GM12874 (cell line): ENCODE results near the gene YTHDC1.

Experiments used
- TF ChIP-seq, protein P1 (sequence below): IDR thresholded peaks from 2 replicates; pipeline ENCODE4 v1.5.1; 2011; ENCODE audit warnings: low read depth, mild to moderate bottlenecking, control low read depth, low read length, moderate library complexity; ENCODE audit not compliant: insufficient read depth

The YTHDC1 gene

DNA sequence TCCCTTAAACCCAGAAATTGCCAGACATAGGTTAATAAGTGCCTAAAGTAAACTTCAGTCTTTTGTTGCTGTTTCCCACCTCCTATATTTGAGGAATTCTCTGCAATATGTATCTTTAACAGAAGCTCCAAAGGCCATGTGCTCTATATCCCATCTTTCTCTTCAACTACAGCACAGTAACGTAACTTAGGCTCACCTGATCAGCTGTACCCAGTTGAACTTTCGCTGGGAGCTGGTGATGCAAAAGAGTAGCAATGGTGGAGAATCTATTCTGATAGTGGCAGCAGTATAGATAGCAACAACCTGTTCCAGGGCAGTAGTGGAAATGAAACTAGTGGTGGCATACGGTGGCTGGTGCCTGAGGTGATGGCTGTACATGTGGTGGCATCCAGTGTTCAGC lies 33.2 kb upstream of the YTHDC1 start:
- TF ChIP-seq, protein P1, sequence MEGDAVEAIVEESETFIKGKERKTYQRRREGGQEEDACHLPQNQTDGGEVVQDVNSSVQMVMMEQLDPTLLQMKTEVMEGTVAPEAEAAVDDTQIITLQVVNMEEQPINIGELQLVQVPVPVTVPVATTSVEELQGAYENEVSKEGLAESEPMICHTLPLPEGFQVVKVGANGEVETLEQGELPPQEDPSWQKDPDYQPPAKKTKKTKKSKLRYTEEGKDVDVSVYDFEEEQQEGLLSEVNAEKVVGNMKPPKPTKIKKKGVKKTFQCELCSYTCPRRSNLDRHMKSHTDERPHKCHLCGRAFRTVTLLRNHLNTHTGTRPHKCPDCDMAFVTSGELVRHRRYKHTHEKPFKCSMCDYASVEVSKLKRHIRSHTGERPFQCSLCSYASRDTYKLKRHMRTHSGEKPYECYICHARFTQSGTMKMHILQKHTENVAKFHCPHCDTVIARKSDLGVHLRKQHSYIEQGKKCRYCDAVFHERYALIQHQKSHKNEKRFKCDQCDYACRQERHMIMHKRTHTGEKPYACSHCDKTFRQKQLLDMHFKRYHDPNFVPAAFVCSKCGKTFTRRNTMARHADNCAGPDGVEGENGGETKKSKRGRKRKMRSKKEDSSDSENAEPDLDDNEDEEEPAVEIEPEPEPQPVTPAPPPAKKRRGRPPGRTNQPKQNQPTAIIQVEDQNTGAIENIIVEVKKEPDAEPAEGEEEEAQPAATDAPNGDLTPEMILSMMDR = no peak

DNA sequence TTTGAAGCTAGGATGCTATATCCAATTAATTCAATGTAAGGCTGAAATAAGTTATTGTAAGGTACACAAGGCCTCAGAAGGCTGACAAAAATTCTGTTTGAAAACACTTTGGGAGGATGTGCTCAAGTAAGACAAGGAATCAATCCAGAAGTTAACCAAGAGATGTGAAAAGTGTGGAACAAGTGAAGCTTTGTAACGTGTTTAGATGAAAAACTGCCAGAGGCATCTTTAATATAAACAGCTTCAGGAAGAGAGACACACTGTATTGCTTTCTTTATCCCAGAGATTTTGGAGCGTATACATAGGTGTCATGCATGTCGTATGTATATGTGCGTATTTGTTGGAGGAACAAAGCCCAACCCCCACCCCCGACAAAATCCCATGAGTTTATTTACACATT lies 28.3 kb upstream of the YTHDC1 start:
- TF ChIP-seq, protein P1 = no peak

DNA sequence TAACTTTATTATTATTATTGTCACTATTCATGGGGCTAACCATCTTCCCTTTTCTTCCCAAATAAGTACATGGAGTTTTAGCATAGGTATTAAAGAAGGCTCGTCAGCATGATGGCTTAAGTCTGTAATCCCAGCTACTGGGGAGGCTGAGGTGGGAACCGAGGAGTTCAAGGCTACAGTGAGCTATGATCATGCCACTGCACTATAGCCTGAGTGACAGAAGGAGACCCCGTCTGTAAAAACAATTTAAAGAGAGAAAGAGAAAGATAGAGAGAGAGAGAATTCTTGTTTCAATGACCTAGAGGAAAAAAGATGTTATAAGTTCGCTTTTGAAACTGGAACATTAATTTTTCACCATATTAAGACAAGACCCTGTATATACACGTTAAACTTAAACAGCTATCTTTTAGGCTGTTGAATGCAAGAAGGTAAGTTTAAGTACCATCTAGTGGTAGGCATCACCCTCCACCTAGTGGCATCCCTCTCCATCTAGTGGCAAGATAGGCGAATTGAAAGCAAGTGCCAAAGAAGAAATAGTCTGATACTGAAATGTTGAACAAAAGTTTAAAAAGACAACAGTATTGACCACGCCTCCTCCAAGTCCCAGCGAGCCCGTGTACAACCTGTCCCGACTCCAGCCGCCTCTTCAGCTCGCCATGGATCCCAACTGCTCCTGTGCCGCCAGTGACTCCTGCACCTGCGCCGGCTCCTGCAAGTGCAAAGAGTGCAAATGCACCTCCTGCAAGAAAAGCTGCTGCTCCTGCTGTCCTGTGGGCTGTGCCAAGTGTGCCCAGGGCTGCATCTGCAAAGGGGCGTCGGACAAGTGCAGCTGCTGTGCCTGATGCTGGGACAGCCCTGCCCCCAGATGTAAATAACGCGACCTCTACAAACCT lies 26.0 kb upstream of the YTHDC1 start:
- TF ChIP-seq, protein P1 = peak; percentile 79

DNA sequence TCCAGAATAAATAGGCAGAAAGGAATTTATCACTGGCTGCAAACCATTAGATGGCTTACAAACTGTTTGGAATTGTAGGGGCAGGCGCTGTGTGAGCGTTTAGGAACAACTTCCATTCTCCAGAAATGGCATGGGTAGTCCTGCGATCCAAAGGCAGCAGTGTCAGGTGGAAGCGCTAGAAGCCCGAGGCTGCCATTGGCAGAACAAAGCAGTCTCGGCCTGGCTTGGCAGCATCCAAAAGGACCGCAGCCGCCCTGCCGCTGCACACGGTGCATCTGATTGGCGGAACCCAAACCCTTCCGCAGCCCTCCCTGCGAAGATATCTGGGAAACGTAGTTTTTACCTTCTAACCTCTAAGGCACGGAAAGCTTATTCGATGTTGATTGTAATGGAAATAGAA lies 23.6 kb upstream of the YTHDC1 start:
- TF ChIP-seq, protein P1 = no peak

DNA sequence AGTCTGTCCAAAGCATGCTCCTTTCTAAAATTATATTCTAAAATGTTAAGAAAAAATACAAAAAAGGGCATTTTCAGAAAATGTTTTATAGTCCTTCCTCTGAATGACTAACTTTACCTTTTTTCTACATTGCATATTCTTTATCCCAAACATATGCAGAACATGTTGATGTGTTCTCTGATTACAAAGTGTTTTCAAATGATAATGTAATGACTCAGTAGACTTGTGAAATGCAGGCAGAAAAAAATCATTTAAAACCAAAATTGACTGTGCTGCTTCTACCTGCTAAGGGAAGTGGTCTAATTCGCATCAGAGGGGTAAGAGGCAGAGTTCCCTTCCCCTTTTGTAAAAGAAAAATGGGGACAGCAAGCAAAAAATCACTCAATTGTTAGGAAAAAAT lies 22.7 kb upstream of the YTHDC1 start:
- TF ChIP-seq, protein P1 = no peak

DNA sequence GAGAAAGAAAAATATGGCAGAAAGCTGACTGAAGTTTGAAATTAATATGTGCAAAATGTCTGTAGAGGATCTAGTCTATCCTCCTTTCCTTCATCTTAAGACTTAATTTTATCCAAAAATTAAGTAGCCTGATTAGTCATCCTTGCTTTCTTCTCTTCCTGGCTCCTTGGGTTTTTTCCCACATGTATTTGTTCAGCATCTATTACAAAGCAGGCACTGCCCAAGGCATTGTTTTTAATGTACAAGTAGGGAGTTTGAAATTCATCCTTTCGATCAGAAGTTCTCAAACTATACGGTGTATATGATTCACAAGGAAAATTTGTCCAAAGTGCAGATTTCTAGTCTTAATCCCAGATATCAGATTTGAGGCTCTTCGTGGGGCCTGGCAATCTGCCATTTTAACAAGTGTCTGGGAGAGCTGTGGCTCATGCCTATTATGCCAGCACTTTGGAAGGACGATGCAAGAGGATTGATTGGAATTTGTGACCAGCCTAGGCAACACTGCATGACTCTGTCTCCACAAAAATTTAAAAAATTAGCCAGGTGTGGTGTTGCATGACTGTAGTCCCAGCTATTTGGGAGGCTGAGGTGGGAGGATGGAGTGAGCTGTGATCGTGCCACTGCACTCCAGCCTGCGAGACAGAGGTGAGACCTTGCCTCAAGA lies 19.4 kb upstream of the YTHDC1 start:
- TF ChIP-seq, protein P1 = no peak

DNA sequence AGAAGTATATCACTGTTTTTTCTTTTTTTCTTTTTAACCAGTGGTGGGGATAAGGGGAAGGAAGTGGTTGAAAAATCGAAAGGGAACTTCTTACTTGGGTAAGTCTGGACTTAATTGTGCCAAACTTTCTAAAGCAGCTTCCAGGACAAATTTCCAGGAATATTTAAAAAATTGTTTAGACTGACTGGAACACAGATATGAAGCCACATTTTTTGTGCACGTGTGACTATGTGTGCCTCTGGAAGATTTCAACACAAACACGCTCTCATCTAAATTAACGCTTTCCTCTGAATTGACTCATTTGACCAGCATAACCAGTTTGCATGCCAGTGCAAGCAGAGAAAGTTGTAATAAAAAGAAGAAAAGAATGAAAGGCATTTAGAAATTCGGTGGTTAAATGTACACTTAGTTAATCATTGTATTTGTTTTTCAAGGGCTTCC lies 18.8 kb upstream of the YTHDC1 start:
- TF ChIP-seq, protein P1 = no peak
